Fibroblast of peridontal ligament (primary cell): ENCODE measurements around the gene PPP3CA.

Experiments used
- DNase-seq: peaks from one replicate; pipeline ENCODE4 v3.0.0-alpha.2; 2010; ENCODE audit errors: extremely low read depth

Gene PPP3CA

GRCh38 chr4:101288365-101289145 is 58.8 kb downstream of the PPP3CA start:
- DNase-seq: no peak

- DNase-seq: no peak
Observed at GRCh38 chr4:101287324-101287723, 60.0 kb downstream of the PPP3CA start.

GRCh38 chr4:101286663-101287062 is 60.7 kb downstream of the PPP3CA start:
- DNase-seq: no peak

- DNase-seq: no peak
Observed at GRCh38 chr4:101285985-101286384, 61.3 kb downstream of the PPP3CA start.

GRCh38 chr4:101284546-101284945 is 62.8 kb downstream of the PPP3CA start:
- peak; percentile 23 for DNase-seq

GRCh38 chr4:101283434-101283833 is 63.9 kb downstream of the PPP3CA start:
- no peak for DNase-seq

- DNase-seq: no peak
Observed at GRCh38 chr4:101282076-101282844, 65.1 kb downstream of the PPP3CA start.

GRCh38 chr4:101280866-101281600 is 66.3 kb downstream of the PPP3CA start:
- DNase-seq: no peak

GRCh38 chr4:101279377-101279871 is 67.9 kb downstream of the PPP3CA start:
- peak; percentile 100 for DNase-seq

GRCh38 chr4:101277671-101278070 is 69.7 kb downstream of the PPP3CA start:
- DNase-seq: peak; percentile 64

- DNase-seq: no peak
Observed at GRCh38 chr4:101276661-101277060, 70.7 kb downstream of the PPP3CA start.

- no peak for DNase-seq
Observed at GRCh38 chr4:101274888-101275752, 72.2 kb downstream of the PPP3CA start.

GRCh38 chr4:101271516-101271915 is 75.8 kb downstream of the PPP3CA start:
- peak; percentile 15 for DNase-seq

GRCh38 chr4:101269682-101270081 is 77.6 kb downstream of the PPP3CA start:
- DNase-seq: no peak

- DNase-seq: no peak
Observed at GRCh38 chr4:101265816-101266172, 81.5 kb downstream of the PPP3CA start.

- DNase-seq: no peak
Observed at GRCh38 chr4:101264993-101265815, 82.1 kb downstream of the PPP3CA start.

GRCh38 chr4:101264512-101264911 is 82.8 kb downstream of the PPP3CA start:
- DNase-seq: no peak

- no peak for DNase-seq
Observed at GRCh38 chr4:101262683-101263082, 84.6 kb downstream of the PPP3CA start.

GRCh38 chr4:101259876-101260275 is 87.5 kb downstream of the PPP3CA start:
- peak; percentile 13 for DNase-seq

GRCh38 chr4:101258883-101259282 is 88.4 kb downstream of the PPP3CA start:
- no peak for DNase-seq
